HG03558 (cell line): ENCODE data around the gene FKBP4.

Experiments used
- ATAC-seq: cut with Tn5 transposase; IDR thresholded peaks from one replicate; pipeline ENCODE4 v1.9.1; 2021; ENCODE audit warnings: moderate number of reproducible peaks; ENCODE audit not compliant: unreplicated experiment; ENCODE audit errors: extremely low read depth

FKBP4 gene

GRCh38 chr12:2776129-2776806 is 18.5 kb upstream of the FKBP4 start:
- no peak for ATAC-seq

- ATAC-seq: no peak
Measured at GRCh38 chr12:2779281-2779680, 15.5 kb upstream of the FKBP4 start.

- no peak for ATAC-seq
Measured at GRCh38 chr12:2783936-2784600, 10.7 kb upstream of the FKBP4 start.

GRCh38 chr12:2785017-2785416 is 9.8 kb upstream of the FKBP4 start:
- ATAC-seq: no peak

GRCh38 chr12:2791089-2791488 is 3.7 kb upstream of the FKBP4 start:
- no peak for ATAC-seq

- ATAC-seq: no peak
Measured at GRCh38 chr12:2792671-2793500, 1.9 kb upstream of the FKBP4 start.

GRCh38 chr12:2793561-2793960 is 1.2 kb upstream of the FKBP4 start:
- no peak for ATAC-seq

- ATAC-seq: no peak
Measured at GRCh38 chr12:2794191-2794735, 507 bp upstream of the FKBP4 start.

- ATAC-seq: no peak
Measured at GRCh38 chr12:2795291-2796186, 769 bp downstream of the FKBP4 start.

GRCh38 chr12:2796187-2796666 is 1.5 kb downstream of the FKBP4 start:
- no peak for ATAC-seq

- ATAC-seq: no peak
Measured at GRCh38 chr12:2797721-2798418, 3.1 kb downstream of the FKBP4 start.

- no peak for ATAC-seq
Measured at GRCh38 chr12:2800046-2800570, 5.3 kb downstream of the FKBP4 start.

- ATAC-seq: no peak
Measured at GRCh38 chr12:2801044-2801783, 6.4 kb downstream of the FKBP4 start.

GRCh38 chr12:2803635-2804392 is 9.0 kb downstream of the FKBP4 start:
- ATAC-seq: no peak

GRCh38 chr12:2804393-2805142 is 9.8 kb downstream of the FKBP4 start:
- ATAC-seq: no peak

- ATAC-seq: no peak
Measured at GRCh38 chr12:2805143-2805520, 10.4 kb downstream of the FKBP4 start.

GRCh38 chr12:2806700-2807099 is 11.9 kb downstream of the FKBP4 start:
- no peak for ATAC-seq
